Dermis microvascular lymphatic vessel endothelial cell (primary cell): ENCODE results near the gene MPZL3. TPM values are rescaled to one million over a fixed set of nuclear protein-coding genes. Genes with fewer than 3 reads are reported as not detected.
"Not testable (repeated sequence)": the region's sequence is repeated elsewhere in the genome, so short reads cannot be mapped to it uniquely, and the experiment has no call there.

Experiments used
- DNase-seq, 2 donors: peaks; one replicate each; pipeline versions ENCODE4 v3.0.0 to v3.0.0-alpha.2; 2010; ENCODE audit warnings: low read depth in 2 of 2
- total RNA-seq: library from RNA; depleted of rRNA; stranded (reverse); fragments of >200 nt; gene quantifications from 2 replicates; pipeline ENCODE4 v1.2.1, GENCODE V29; 2014

MPZL3 gene
- total RNA-seq, 1 donor from 2014 or later: 3.2 TPM

DNA sequence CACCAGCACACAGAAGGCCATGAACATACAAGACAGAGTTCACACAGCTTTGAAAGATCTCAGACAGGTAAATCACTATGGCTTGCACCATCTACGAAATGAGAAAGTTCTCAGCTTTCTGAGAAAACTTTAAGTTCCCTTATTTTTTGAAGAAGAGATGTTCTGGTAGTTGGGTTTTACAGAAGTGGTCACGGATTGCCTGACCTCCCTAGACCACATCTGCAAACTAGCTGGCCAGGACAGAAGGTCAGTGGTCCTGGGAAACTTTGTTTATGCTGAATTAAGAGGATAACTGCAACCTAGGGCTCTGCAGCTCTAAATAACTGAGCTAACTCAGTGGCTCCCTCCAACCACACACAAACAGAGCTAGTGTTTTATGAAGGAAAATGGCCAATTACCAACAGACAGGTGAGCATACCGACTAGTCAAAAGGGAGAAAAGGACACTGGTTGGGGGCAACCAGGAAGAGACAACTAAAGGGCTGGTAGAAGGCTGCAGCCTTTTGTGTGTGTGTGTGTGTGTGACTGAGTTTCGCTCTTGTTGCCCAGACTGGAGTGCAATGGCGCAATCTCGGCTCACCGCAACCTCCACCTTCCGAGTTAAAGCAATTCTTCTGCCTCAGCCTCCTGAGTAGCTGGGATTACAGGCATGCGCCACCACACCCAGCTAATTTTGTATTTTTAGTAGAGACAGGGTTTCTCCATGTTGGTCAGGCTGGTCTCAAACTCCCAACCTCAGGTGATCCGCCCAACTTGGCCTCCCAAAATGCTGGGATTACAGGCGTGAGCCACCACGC lies 67.2 kb downstream of the MPZL3 start:
- no peak for DNase-seq

DNA sequence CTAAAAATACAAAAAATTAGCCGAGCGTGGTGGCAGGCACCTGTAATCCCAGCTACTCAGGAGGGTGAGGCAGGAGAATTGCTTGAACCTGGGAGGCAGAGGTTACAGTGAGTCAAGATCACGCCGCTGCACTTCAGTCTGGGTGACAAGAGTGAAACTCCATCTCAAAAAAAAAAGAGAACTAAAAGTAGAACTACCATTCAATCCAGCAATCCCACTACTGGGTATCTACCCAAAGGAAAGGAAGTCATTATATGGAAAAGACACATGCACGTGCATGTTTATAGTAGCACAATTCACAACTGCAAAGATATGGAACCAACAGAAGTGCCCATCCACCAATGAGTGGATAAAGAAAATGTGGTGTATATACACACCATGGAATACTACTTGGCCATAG lies 68.5 kb downstream of the MPZL3 start:
- not testable (repeated sequence) for DNase-seq

- no peak for DNase-seq
Measured at GRCh38 chr11:118180300-118180703, 71.9 kb downstream of the MPZL3 start.

- DNase-seq: no peak
Measured at GRCh38 chr11:118176778-118177134, 75.4 kb downstream of the MPZL3 start.

Other genes starting within 250 kb of the MPZL3 start
- not detected in 2 replicates for gene TMPRSS4, start 175.3 kb downstream of the MPZL3 start, total RNA-seq
- gene SMIM35, start 165.4 kb downstream of the MPZL3 start, total RNA-seq: not detected in 2 replicates
- under 0.01 TPM in 2 replicates for gene SCN4B, start 99.5 kb downstream of the MPZL3 start, total RNA-seq
- not detected in 2 replicates for gene SCN2B, start 75.7 kb downstream of the MPZL3 start, total RNA-seq
- under 0.01 and 0.13 TPM in 2 replicates for gene JAML, start 27.4 kb downstream of the MPZL3 start, total RNA-seq
- gene MPZL2, start 11.9 kb upstream of the MPZL3 start, total RNA-seq: 4.9 and 5.6 TPM in 2 replicates
- gene CD3E, start 52.4 kb upstream of the MPZL3 start, total RNA-seq: not detected in 2 replicates
- not detected in 2 replicates for gene CD3D, start 90.3 kb upstream of the MPZL3 start, total RNA-seq
- not detected in 2 replicates for gene CD3G, start 92.0 kb upstream of the MPZL3 start, total RNA-seq
- gene UBE4A, start 107.2 kb upstream of the MPZL3 start, total RNA-seq: 20.2 and 26.0 TPM in 2 replicates
- 63.7 and 89.9 TPM in 2 replicates for gene ATP5MG, start 149.2 kb upstream of the MPZL3 start, total RNA-seq
- gene KMT2A, start 184.1 kb upstream of the MPZL3 start, total RNA-seq: 14.0 and 23.6 TPM in 2 replicates